Panc1 (cell line): Measurements from ENCODE around the gene MEGF8. TPM values are rescaled to one million over a fixed set of nuclear protein-coding genes. Genes with fewer than 3 reads are reported as not detected.
A peak's percentile ranks its signal among the peaks of the same experiment; 100 is the strongest.

Source experiments
- ATAC-seq: fragments of 200-7000 bp; cut with Tn5 transposase; 2 replicates; pipeline ENCODE4 v1.9.1; 2020; ENCODE audit warnings: mild to moderate bottlenecking, moderate library complexity
- BruUV-seq: library from RNA; stranded (reverse); fragments of 400-500 nt; replicated peaks from 2 replicates; lab custom pipeline; 2021; lab: Mats Ljungman, UMichigan
- CTCF ChIA-PET: fragments of 300-600 bp; sonication (Branson Sonifier 250); formaldehyde crosslinking; loops from one replicate; lab custom pipeline; 2022; ENCODE audit warnings: antibody characterized with exemption; lab: Charles Lee
- POLR2A ChIA-PET: fragments of 300-600 bp; sonication (Branson Sonifier 250); formaldehyde crosslinking; loops from one replicate; lab custom pipeline; 2022; ENCODE audit warnings: antibody characterized with exemption; lab: Charles Lee
- DNase-seq: peaks from one replicate; pipeline ENCODE4 v3.0.0-alpha.2; 2010; ENCODE audit warnings: low read depth, low spot score
- H3K27ac ChIP-seq: 2 replicates; pipeline ENCODE4 v1.5.1; 2011; ENCODE audit warnings: mild to moderate bottlenecking, low read length, inconsistent platforms
- H3K27me3 ChIP-seq: fragments of 200-500 bp; sonication (Bioruptor generic); 2 replicates; pipeline ENCODE4 v1.6.0; 2014; ENCODE audit warnings: low read length, inconsistent platforms; ENCODE audit not compliant: control insufficient read depth, insufficient read depth
- H3K36me3 ChIP-seq: fragments of 200-500 bp; sonication (Bioruptor generic); 2 replicates; pipeline ENCODE4 v1.5.1; 2014; ENCODE audit warnings: inconsistent platforms, mild to moderate bottlenecking, low read length, moderate library complexity; ENCODE audit not compliant: control insufficient read depth, insufficient read depth
- H3K4me1 ChIP-seq: 2 replicates; pipeline ENCODE4 v1.5.1; 2011; ENCODE audit warnings: inconsistent platforms, mild to moderate bottlenecking, low read length, moderate library complexity; ENCODE audit not compliant: control insufficient read depth, insufficient read depth
- H3K4me3 ChIP-seq, 2 experiments: 2 replicates each; pipeline ENCODE4 v1.5.1; 2011 to 2012; ENCODE audit warnings: low read depth in 2 of 2, low read length in 2 of 2, mild to moderate bottlenecking in 2 of 2, inconsistent platforms in 1 of 2, moderate library complexity in 1 of 2
- H3K9me3 ChIP-seq: fragments of 200-500 bp; sonication (Bioruptor generic); 2 replicates; pipeline ENCODE4 v1.5.1; 2014; ENCODE audit warnings: low read depth, mild to moderate bottlenecking, inconsistent platforms, low read length, moderate library complexity; ENCODE audit not compliant: control insufficient read depth, insufficient read depth
- POLR2AphosphoS5 ChIP-seq: IDR thresholded peaks from 2 replicates; pipeline ENCODE4 v1.6.1; 2012; ENCODE audit warnings: mild to moderate bottlenecking, low read depth, low read length, moderate library complexity
- SIN3A ChIP-seq: IDR thresholded peaks from 2 replicates; pipeline ENCODE4 v1.6.1; 2012; ENCODE audit warnings: low read depth, mild to moderate bottlenecking, low read length, moderate library complexity, borderline replicate concordance; ENCODE audit not compliant: insufficient read depth
- TCF7L2 ChIP-seq: IDR thresholded peaks from 2 replicates; pipeline ENCODE4 v1.6.1; 2011; ENCODE audit warnings: mild to moderate bottlenecking, low read depth, low read length, inconsistent platforms
- in situ Hi-C: cut with HindIII; loops from 2 replicates; pipeline ENCODE4 v1.10.0; 2016; ENCODE audit warnings: low sequenced_read_pairs, low pct_unique_long_range_greater_than_20kb
- intact Hi-C: fragments of 100-400 bp; cut with micrococcal nuclease; formaldehyde crosslinking; loops from one replicate; pipeline ENCODE4 v1.10.0; 2022; ENCODE audit not compliant: unreplicated experiment
- total RNA-seq: library from RNA; stranded (reverse); gene quantifications from one replicate; pipeline ENCODE4 v1.2.1, GENCODE V29; 2021; ENCODE audit not compliant: unreplicated experiment
- TF ChIP-seq, protein P1 (sequence below): fragments of 450-650 bp; IDR thresholded peaks from 2 replicates; pipeline ENCODE4 v1.5.1; 2017; ENCODE audit warnings: mild to moderate bottlenecking
- TF ChIP-seq, protein P2 (sequence below), 2 experiments: IDR thresholded peaks; 2 replicates each; pipeline ENCODE4 v1.6.1; 2011 to 2012; ENCODE audit warnings: low read depth in 2 of 2, control low read depth in 1 of 2, low read length in 1 of 2, mild to moderate bottlenecking in 1 of 2, moderate library complexity in 1 of 2; ENCODE audit not compliant: insufficient read depth in 1 of 2

Gene MEGF8
- total RNA-seq, 1 experiment from 2014 or later: 14.2 TPM

DNA sequence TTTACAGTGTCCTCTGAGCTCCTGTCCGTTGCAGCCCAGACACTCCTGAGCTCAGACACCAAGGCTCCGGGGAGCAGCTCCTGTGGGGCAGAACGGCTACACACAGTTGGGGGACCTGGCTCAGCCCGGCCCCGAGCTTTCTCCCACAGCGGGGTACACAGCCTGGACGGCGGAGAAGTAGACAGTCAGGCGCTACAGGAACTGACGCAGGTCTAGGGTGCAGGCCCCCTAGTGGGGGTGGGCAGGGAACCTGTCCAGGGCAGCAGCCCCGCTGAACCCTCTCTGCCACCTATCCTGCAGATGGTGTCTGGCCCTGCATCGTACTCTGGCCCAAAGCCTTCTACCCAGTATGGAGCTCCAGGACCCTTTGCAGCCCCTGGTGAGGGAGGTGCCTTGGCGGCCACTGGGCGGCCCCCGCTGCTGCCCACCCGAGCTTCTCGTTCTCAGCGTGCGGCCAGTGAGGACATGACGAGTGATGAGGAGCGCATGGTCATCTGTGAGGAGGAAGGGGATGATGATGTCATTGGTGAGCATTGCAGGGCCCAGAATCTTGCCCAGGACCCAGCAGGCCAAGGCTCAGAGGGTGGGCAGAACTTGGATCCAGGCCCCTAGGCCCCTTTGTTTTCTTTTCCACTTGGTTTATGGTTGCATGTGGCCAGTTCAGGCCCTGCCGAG, 36.4 kb upstream of the MEGF8 start:
- intact Hi-C loops: no loop called here
- POLR2A ChIA-PET: no interaction called here
- no TSS peak for BruUV-seq

GRCh38 chr19:42289556-42290041, 35.8 kb upstream of the MEGF8 start:
- intact Hi-C loops (no loop called here), in situ Hi-C loops (no loop called here)
- no TSS peak for BruUV-seq
- ChIA-PET CTCF (no interaction called here), POLR2A (no interaction called here)
- no peak for DNase-seq
- H3K27ac ChIP-seq: no peak overlapping the region
- H3K4me3 ChIP-seq: no peak overlapping the region
- no peaks in the 10 kb centered on the region for H3K9me3 ChIP-seq
- no peaks in the 10 kb centered on the region for H3K27me3 ChIP-seq
- peaks cover 15% of the 10 kb centered on the region for H3K4me1 ChIP-seq
- no peak for ATAC-seq
- H3K36me3 ChIP-seq: no peaks in the 10 kb centered on the region; the same call in 1 of the 2 replicates
- TF ChIP-seq, protein P1, sequence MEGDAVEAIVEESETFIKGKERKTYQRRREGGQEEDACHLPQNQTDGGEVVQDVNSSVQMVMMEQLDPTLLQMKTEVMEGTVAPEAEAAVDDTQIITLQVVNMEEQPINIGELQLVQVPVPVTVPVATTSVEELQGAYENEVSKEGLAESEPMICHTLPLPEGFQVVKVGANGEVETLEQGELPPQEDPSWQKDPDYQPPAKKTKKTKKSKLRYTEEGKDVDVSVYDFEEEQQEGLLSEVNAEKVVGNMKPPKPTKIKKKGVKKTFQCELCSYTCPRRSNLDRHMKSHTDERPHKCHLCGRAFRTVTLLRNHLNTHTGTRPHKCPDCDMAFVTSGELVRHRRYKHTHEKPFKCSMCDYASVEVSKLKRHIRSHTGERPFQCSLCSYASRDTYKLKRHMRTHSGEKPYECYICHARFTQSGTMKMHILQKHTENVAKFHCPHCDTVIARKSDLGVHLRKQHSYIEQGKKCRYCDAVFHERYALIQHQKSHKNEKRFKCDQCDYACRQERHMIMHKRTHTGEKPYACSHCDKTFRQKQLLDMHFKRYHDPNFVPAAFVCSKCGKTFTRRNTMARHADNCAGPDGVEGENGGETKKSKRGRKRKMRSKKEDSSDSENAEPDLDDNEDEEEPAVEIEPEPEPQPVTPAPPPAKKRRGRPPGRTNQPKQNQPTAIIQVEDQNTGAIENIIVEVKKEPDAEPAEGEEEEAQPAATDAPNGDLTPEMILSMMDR: no peak
- TF ChIP-seq SIN3A: no peak

More for the DNA sequence above, 36.4 kb upstream of the MEGF8 start:
- peaks cover 15% of the 10 kb centered on the region for H3K4me1 ChIP-seq
- CTCF ChIA-PET: interaction anchor here (0.7 kb wide), 2 partner anchors 33 to 174 kb away, joined by 3 to 6 read pairs; no protein-coding TSS in a partner anchor
- in situ Hi-C loops: no loop called here
- ATAC-seq: no peak
- no peak for DNase-seq
- H3K9me3 ChIP-seq: no peaks in the 10 kb centered on the region
- no peaks in the 10 kb centered on the region; the same call in 1 of the 2 replicates for H3K36me3 ChIP-seq
- no peak overlapping the region for H3K27ac ChIP-seq
- no peak overlapping the region for H3K4me3 ChIP-seq
- TF ChIP-seq SIN3A (no peak), POLR2AphosphoS5 (no peak), TCF7L2 (no peak)
- TF ChIP-seq, protein P1: peak; percentile 20; the same call in 1 of the 2 replicates
- TF ChIP-seq, protein P2, sequence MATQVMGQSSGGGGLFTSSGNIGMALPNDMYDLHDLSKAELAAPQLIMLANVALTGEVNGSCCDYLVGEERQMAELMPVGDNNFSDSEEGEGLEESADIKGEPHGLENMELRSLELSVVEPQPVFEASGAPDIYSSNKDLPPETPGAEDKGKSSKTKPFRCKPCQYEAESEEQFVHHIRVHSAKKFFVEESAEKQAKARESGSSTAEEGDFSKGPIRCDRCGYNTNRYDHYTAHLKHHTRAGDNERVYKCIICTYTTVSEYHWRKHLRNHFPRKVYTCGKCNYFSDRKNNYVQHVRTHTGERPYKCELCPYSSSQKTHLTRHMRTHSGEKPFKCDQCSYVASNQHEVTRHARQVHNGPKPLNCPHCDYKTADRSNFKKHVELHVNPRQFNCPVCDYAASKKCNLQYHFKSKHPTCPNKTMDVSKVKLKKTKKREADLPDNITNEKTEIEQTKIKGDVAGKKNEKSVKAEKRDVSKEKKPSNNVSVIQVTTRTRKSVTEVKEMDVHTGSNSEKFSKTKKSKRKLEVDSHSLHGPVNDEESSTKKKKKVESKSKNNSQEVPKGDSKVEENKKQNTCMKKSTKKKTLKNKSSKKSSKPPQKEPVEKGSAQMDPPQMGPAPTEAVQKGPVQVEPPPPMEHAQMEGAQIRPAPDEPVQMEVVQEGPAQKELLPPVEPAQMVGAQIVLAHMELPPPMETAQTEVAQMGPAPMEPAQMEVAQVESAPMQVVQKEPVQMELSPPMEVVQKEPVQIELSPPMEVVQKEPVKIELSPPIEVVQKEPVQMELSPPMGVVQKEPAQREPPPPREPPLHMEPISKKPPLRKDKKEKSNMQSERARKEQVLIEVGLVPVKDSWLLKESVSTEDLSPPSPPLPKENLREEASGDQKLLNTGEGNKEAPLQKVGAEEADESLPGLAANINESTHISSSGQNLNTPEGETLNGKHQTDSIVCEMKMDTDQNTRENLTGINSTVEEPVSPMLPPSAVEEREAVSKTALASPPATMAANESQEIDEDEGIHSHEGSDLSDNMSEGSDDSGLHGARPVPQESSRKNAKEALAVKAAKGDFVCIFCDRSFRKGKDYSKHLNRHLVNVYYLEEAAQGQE (IDR thresholded peaks at IDR 0.05; ENCODE audit: insufficient read depth in 1 of 2, low read depth in 2 of 2, low read length in 1 of 2): no peak
- no peaks in the 10 kb centered on the region for H3K27me3 ChIP-seq
